Chondrocyte (in vitro differentiated cells): ENCODE data around the gene XYLT2. TPM values are rescaled to one million over a fixed set of nuclear protein-coding genes. Genes with fewer than 3 reads are reported as not detected.

Experiments used
- DNase-seq: peaks from one replicate; pipeline ENCODE4 v3.0.0; 2021; ENCODE audit warnings: mixed read lengths, low spot score
- H3K27ac Mint-ChIP-seq: one replicate; pipeline ENCODE4 v1.8.0; 2021; ENCODE audit warnings: mild to moderate bottlenecking, moderate library complexity, mixed read lengths; ENCODE audit not compliant: unreplicated experiment
- H3K27me3 Mint-ChIP-seq: 2 replicates; pipeline ENCODE4 v1.8.0; 2021; ENCODE audit warnings: low read depth, mixed read lengths
- H3K36me3 Mint-ChIP-seq: 2 replicates; pipeline ENCODE4 v1.8.0; 2021; ENCODE audit warnings: low read depth, mixed read lengths
- H3K4me1 Mint-ChIP-seq: 2 replicates; pipeline ENCODE4 v1.8.0; 2021; ENCODE audit warnings: low read depth, mild to moderate bottlenecking, mixed read lengths
- H3K4me3 Mint-ChIP-seq: one replicate; pipeline ENCODE4 v1.8.0; 2021; ENCODE audit warnings: mild to moderate bottlenecking, moderate library complexity, mixed read lengths; ENCODE audit not compliant: unreplicated experiment
- H3K9me3 Mint-ChIP-seq: 2 replicates; pipeline ENCODE4 v1.8.0; 2021; ENCODE audit warnings: low read depth, mixed read lengths
- total RNA-seq: library from RNA; stranded (reverse); gene quantifications from 3 replicates; pipeline ENCODE4 v1.2.1, GENCODE V29; 2021
- TF ChIP-seq, protein P1 (sequence below): fragments of 200-600 bp; sonication (generic); IDR thresholded peaks from 2 replicates; pipeline ENCODE4 v1.5.0; 2021; ENCODE audit warnings: antibody characterized with exemption, mild to moderate bottlenecking, moderate library complexity

Gene XYLT2
- total RNA-seq, 1 donor from 2014 or later = 34.1 TPM

DNA sequence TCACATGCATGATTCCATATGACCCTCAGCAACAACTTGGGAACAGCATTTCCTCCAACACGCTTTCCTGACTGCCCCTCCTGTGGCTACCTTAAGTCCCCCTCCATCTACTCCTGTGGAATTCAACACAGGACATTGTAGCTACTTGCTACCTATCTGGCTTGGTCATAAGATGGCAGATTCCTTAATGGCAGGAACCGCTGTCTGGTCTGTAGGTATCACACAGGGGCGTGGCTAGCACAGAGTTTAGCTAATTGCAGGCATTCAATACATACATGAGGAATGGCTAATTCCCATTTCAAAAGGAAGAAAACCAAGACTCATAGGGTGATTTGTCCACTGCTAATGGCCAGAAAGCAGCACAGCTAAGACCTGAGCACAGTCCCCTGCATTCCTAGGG lies 42.8 kb downstream of the XYLT2 start:
- Mint-ChIP-seq H3K27me3 (no peaks in the 10 kb centered on the region), H3K4me1 (peaks cover 22% of the 10 kb centered on the region), H3K27ac (no peak overlapping the region), H3K36me3 (peaks cover 62% of the 10 kb centered on the region), H3K4me3 (no peak overlapping the region), H3K9me3 (no peaks in the 10 kb centered on the region)
- DNase-seq = no peak
- TF ChIP-seq, protein P1, sequence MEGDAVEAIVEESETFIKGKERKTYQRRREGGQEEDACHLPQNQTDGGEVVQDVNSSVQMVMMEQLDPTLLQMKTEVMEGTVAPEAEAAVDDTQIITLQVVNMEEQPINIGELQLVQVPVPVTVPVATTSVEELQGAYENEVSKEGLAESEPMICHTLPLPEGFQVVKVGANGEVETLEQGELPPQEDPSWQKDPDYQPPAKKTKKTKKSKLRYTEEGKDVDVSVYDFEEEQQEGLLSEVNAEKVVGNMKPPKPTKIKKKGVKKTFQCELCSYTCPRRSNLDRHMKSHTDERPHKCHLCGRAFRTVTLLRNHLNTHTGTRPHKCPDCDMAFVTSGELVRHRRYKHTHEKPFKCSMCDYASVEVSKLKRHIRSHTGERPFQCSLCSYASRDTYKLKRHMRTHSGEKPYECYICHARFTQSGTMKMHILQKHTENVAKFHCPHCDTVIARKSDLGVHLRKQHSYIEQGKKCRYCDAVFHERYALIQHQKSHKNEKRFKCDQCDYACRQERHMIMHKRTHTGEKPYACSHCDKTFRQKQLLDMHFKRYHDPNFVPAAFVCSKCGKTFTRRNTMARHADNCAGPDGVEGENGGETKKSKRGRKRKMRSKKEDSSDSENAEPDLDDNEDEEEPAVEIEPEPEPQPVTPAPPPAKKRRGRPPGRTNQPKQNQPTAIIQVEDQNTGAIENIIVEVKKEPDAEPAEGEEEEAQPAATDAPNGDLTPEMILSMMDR = no peak

DNA sequence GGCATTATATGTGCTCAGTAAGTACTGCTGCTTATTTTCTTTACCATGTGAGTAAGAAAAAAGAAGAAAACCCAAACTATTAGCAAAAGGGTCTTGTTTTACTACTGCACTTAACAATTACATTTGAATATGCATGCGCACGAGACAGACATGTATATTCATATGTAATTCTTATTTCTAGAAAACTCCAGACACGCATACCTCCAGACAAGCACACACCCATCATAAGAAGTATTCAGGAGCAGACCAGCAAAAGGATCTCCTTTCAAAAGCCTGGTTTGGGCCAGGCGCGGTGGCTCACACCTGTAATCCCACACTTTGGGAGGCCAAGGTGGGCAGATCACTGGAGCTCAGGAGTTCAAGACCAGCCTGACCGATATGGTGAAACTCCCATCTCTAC lies 43.6 kb downstream of the XYLT2 start:
- peaks cover 63% of the 10 kb centered on the region for H3K36me3 Mint-ChIP-seq
- H3K9me3 Mint-ChIP-seq = no peaks in the 10 kb centered on the region
- no peaks in the 10 kb centered on the region for H3K27me3 Mint-ChIP-seq
- no peak overlapping the region for H3K27ac Mint-ChIP-seq
- no peak overlapping the region for H3K4me3 Mint-ChIP-seq
- H3K4me1 Mint-ChIP-seq = peaks cover 29% of the 10 kb centered on the region
- TF ChIP-seq, protein P1 = no peak
- no peak for DNase-seq

DNA sequence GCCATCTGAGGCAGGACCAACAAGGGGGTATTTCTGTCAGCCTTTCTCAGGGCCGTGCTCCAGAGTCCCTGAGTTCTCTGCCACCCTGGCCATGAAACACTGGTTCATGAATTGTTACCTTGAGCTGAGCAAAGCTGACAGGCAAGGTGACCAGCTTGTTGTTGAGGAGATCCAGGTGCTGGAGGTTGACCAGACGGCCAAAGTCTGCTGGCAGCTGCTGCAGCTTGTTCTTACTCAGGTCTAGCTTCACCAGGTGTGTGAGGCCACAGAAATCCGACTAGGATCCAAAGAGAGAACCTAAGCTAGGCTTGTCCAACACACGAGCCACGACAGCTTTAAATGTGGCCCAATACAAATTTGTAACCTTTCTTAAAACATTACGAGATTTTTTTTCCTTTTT lies 46.7 kb downstream of the XYLT2 start:
- H3K36me3 Mint-ChIP-seq = peaks cover 40% of the 10 kb centered on the region
- DNase-seq = no peak
- TF ChIP-seq, protein P1 = no peak
- no peaks in the 10 kb centered on the region for H3K27me3 Mint-ChIP-seq
- no peak overlapping the region for H3K4me3 Mint-ChIP-seq
- no peaks in the 10 kb centered on the region for H3K9me3 Mint-ChIP-seq
- peaks cover 32% of the 10 kb centered on the region for H3K4me1 Mint-ChIP-seq
- H3K27ac Mint-ChIP-seq = no peak overlapping the region

DNA sequence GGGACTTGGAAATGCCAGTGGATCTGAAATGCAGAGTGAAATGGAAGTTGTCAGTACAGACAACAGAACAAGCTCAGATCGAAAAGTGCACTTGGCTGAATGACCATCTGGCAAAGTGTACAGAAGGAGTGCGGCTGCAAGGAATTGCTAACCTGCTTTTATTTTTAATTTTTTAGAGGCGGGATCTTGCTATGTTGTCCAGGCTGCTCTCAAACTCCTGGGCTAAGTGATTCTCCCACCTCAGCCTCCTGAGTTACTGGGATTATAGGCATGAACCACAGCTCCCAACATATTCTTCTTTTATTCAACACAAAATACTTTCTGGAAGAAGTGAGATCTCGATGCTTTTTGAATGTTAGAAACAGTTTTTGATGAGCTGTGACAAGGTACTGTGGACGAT lies 47.8 kb downstream of the XYLT2 start:
- Mint-ChIP-seq H3K27ac (no peak overlapping the region), H3K4me1 (peaks cover 32% of the 10 kb centered on the region), H3K36me3 (peaks cover 37% of the 10 kb centered on the region), H3K27me3 (no peaks in the 10 kb centered on the region), H3K4me3 (no peak overlapping the region), H3K9me3 (no peaks in the 10 kb centered on the region)
- DNase-seq = no peak
- TF ChIP-seq, protein P1 = no peak

DNA sequence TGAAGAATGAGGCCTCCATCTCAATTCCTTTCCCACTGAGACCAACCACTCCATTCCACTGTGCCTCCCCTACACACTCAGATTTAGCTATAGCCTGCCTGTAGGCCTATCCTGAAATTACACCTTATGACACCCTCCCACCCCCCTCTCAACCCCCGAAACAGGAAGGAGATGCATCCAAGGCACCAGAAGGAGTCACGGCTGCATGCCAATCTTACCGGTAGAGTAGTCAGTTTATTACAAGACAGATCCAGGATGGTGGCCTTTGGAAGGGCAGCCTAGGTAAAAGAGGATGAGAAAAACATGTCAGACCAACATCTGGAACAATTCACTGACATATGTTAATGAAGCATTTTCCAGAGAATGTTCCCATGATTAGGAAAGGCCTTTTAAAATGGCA lies 48.8 kb downstream of the XYLT2 start:
- Mint-ChIP-seq H3K36me3 (peaks cover 32% of the 10 kb centered on the region), H3K27me3 (no peaks in the 10 kb centered on the region), H3K4me3 (peak overlapping the region; percentile 79), H3K9me3 (no peaks in the 10 kb centered on the region), H3K27ac (peak overlapping the region; percentile 17), H3K4me1 (peaks cover 32% of the 10 kb centered on the region)
- no peak for DNase-seq
- TF ChIP-seq, protein P1 = no peak
